Glutamatergic neuron (in vitro differentiated cells): ENCODE results near the gene MCHR1. TPM values are rescaled to one million over a fixed set of nuclear protein-coding genes. Genes with fewer than 3 reads are reported as not detected.
A peak's percentile ranks its signal among the peaks of the same experiment; 100 is the strongest.
"Not testable (repeated sequence)": the region's sequence is repeated elsewhere in the genome, so short reads cannot be mapped to it uniquely, and the experiment has no call there.

Experiments used
- DNase-seq: peaks from one replicate; pipeline ENCODE4 v3.0.0; 2022
- H3K27ac Mint-ChIP-seq: one replicate; pipeline ENCODE4 v1.8.0; 2020; ENCODE audit warnings: mild to moderate bottlenecking, mixed read lengths, inconsistent platforms; ENCODE audit not compliant: unreplicated experiment
- H3K27me3 Mint-ChIP-seq: one replicate; pipeline ENCODE4 v1.8.0; 2020; ENCODE audit warnings: mild to moderate bottlenecking, moderate library complexity, mixed read lengths, inconsistent platforms; ENCODE audit not compliant: unreplicated experiment
- H3K36me3 Mint-ChIP-seq: one replicate; pipeline ENCODE4 v1.8.0; 2020; ENCODE audit warnings: mild to moderate bottlenecking, mixed read lengths, inconsistent platforms; ENCODE audit not compliant: unreplicated experiment
- H3K4me1 Mint-ChIP-seq: one replicate; pipeline ENCODE4 v1.8.0; 2020; ENCODE audit warnings: mild to moderate bottlenecking, low read depth, mixed read lengths, inconsistent platforms; ENCODE audit not compliant: unreplicated experiment
- H3K4me3 Mint-ChIP-seq: one replicate; pipeline ENCODE4 v1.8.0; 2020; ENCODE audit warnings: mild to moderate bottlenecking, mixed read lengths, inconsistent platforms; ENCODE audit not compliant: unreplicated experiment
- H3K9me3 Mint-ChIP-seq: one replicate; pipeline ENCODE4 v1.8.0; 2020; ENCODE audit warnings: mild to moderate bottlenecking, moderate library complexity, mixed read lengths, inconsistent platforms; ENCODE audit not compliant: unreplicated experiment
- total RNA-seq: library from RNA; stranded (reverse); fragmentation: NEBNext Ultra II Directional; extraction: Animal tissue kit (Norgen Biotek cat#: 25700); gene quantifications from one replicate; pipeline ENCODE4 v1.2.1, GENCODE V29; 2021; ENCODE audit not compliant: unreplicated experiment
- TF ChIP-seq, protein P1 (sequence below): fragments of 200-600 bp; sonication (generic); IDR thresholded peaks from one replicate; pipeline ENCODE4 v1.5.0; 2021; ENCODE audit not compliant: partially characterized antibody, unreplicated experiment

Gene MCHR1
- total RNA-seq, 1 donor from 2014 or later: 1.7 TPM

DNA sequence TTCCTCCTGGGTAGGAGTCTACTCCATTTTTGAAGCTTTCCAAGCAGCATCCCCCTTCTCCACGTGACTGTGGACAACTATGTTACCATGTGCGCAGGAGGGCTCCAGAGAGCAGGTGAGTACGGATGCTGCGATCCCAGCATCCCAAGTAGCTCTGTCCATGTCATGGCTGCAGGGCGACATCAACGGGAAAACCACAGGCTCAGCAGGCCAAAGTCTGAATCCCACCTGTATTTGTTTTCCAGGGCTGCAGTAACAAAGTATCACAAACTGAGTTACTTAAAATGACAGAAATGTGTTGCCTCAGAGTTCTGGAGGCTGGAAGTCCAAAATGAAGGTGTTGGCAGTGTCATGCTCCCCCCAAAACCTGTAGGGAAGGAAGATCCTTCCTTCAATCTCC lies 40.3 kb downstream of the MCHR1 start:
- TF ChIP-seq, protein P1, sequence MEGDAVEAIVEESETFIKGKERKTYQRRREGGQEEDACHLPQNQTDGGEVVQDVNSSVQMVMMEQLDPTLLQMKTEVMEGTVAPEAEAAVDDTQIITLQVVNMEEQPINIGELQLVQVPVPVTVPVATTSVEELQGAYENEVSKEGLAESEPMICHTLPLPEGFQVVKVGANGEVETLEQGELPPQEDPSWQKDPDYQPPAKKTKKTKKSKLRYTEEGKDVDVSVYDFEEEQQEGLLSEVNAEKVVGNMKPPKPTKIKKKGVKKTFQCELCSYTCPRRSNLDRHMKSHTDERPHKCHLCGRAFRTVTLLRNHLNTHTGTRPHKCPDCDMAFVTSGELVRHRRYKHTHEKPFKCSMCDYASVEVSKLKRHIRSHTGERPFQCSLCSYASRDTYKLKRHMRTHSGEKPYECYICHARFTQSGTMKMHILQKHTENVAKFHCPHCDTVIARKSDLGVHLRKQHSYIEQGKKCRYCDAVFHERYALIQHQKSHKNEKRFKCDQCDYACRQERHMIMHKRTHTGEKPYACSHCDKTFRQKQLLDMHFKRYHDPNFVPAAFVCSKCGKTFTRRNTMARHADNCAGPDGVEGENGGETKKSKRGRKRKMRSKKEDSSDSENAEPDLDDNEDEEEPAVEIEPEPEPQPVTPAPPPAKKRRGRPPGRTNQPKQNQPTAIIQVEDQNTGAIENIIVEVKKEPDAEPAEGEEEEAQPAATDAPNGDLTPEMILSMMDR: no peak
- Mint-ChIP-seq H3K27ac (no peak overlapping the region), H3K36me3 (no peaks in the 10 kb centered on the region), H3K4me1 (peaks cover 10% of the 10 kb centered on the region), H3K27me3 (peaks cover 6% of the 10 kb centered on the region), H3K4me3 (no peak overlapping the region), H3K9me3 (peaks cover 9% of the 10 kb centered on the region)
- DNase-seq: no peak

GRCh38 chr22:40720156-40720537 lies 40.9 kb downstream of the MCHR1 start:
- DNase-seq, H3K4me1 Mint-ChIP-seq, H3K27me3 Mint-ChIP-seq, H3K4me3 Mint-ChIP-seq, H3K9me3 Mint-ChIP-seq, H3K36me3 Mint-ChIP-seq: not testable (repeated sequence)
- H3K27ac Mint-ChIP-seq: peak overlapping the region; percentile 82

DNA sequence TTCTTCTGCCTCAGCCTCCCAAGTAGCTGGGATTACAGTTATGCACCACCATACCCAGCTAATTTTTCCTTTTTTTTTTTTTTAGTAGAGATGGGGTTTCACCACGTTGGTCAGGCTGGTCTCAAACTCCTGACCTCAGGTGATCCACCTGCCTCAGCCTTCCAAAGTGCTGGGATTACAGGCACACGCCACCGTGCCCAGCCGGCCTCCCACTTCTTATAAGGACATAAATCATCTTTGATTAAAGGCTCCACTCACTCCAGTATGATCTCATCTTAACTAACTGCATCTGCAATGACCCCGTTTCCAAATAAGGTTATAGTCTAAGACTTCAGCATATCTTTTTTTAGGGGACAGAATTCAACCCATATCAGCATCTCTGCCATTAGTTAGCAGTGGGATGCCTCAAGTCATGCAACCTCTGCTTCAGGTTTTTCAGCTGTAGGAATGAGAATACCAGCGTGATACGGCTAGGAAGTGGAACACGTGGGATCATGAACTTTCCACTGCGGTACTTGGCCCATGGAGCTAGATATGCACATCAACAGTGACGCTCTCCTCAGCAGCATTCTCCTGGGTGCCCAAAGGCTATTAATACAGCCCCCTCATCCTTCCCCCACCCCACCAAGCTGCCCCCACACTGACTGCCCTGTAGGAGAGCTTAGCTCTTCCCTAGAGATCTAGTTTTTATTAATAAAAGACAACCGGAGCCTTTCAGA lies 41.4 kb downstream of the MCHR1 start:
- H3K4me3 Mint-ChIP-seq: peak overlapping the region; percentile 57
- H3K27me3 Mint-ChIP-seq: peaks cover 6% of the 10 kb centered on the region
- H3K36me3 Mint-ChIP-seq: no peaks in the 10 kb centered on the region
- no peak for DNase-seq
- peaks cover 9% of the 10 kb centered on the region for H3K4me1 Mint-ChIP-seq
- peaks cover 9% of the 10 kb centered on the region for H3K9me3 Mint-ChIP-seq
- H3K27ac Mint-ChIP-seq: peak overlapping the region; percentile 88
- TF ChIP-seq, protein P1: no peak

GRCh38 chr22:40721266-40721665 lies 42.0 kb downstream of the MCHR1 start:
- peaks cover 6% of the 10 kb centered on the region for H3K27me3 Mint-ChIP-seq
- peak; percentile 56 for DNase-seq
- peaks cover 9% of the 10 kb centered on the region for H3K9me3 Mint-ChIP-seq
- TF ChIP-seq, protein P1: no peak
- peak overlapping the region; percentile 88 for H3K27ac Mint-ChIP-seq
- H3K4me1 Mint-ChIP-seq: peaks cover 9% of the 10 kb centered on the region
- H3K36me3 Mint-ChIP-seq: no peaks in the 10 kb centered on the region
- peak overlapping the region; percentile 57 for H3K4me3 Mint-ChIP-seq

GRCh38 chr22:40723396-40723933 lies 44.2 kb downstream of the MCHR1 start:
- TF ChIP-seq, protein P1: no peak
- peaks cover 9% of the 10 kb centered on the region for H3K9me3 Mint-ChIP-seq
- H3K27ac Mint-ChIP-seq: peak overlapping the region; percentile 45
- DNase-seq: no peak
- no peaks in the 10 kb centered on the region for H3K36me3 Mint-ChIP-seq
- H3K4me1 Mint-ChIP-seq: peaks cover 21% of the 10 kb centered on the region
- H3K27me3 Mint-ChIP-seq: peaks cover 6% of the 10 kb centered on the region
- H3K4me3 Mint-ChIP-seq: peak overlapping the region; percentile 51
